RWPE2 (cell line): ENCODE data around the gene DMXL2.

ENCODE experiments used
- ATAC-seq: fragments of 200-7000 bp; cut with Tn5 transposase; 3 replicates; pipeline ENCODE4 v1.9.1; 2021; ENCODE audit warnings: low read depth
- DNase-seq: peaks from one replicate; pipeline ENCODE4 v3.0.0-alpha.2; 2020; ENCODE audit warnings: low spot score
- H3K27ac ChIP-seq: fragments of 450-650 bp; 2 replicates; pipeline ENCODE4 v1.5.1; 2017; ENCODE audit warnings: mild to moderate bottlenecking; ENCODE audit not compliant: poor library complexity, severe bottlenecking
- H3K27me3 ChIP-seq: fragments of 250-450 bp; sonication (Bioruptor Pico); 2 replicates; pipeline ENCODE4 v1.5.1; 2021; ENCODE audit warnings: mild to moderate bottlenecking, moderate library complexity; ENCODE audit not compliant: insufficient read depth, poor library complexity, severe bottlenecking
- H3K36me3 ChIP-seq: fragments of 250-450 bp; sonication (Bioruptor Pico); 2 replicates; pipeline ENCODE4 v1.5.1; 2020; ENCODE audit warnings: low read depth, mild to moderate bottlenecking, moderate library complexity
- H3K4me1 ChIP-seq: fragments of 250-450 bp; sonication (Bioruptor Pico); 2 replicates; pipeline ENCODE4 v1.5.1; 2021; ENCODE audit warnings: mild to moderate bottlenecking, moderate library complexity; ENCODE audit not compliant: insufficient read depth, poor library complexity, severe bottlenecking
- H3K4me3 ChIP-seq: fragments of 250-450 bp; sonication (Bioruptor Pico); 2 replicates; pipeline ENCODE4 v1.5.1; 2021; ENCODE audit warnings: mild to moderate bottlenecking, moderate library complexity; ENCODE audit not compliant: severe bottlenecking
- H3K9me3 ChIP-seq: fragments of 250-450 bp; sonication (Bioruptor Pico); 2 replicates; pipeline ENCODE4 v1.5.1; 2021; ENCODE audit warnings: mild to moderate bottlenecking, moderate library complexity; ENCODE audit not compliant: severe bottlenecking
- TF ChIP-seq, protein P1 (sequence below): fragments of 450-650 bp; IDR thresholded peaks from one replicate; pipeline ENCODE4 v1.5.1; 2017; ENCODE audit warnings: mild to moderate bottlenecking, moderate library complexity; ENCODE audit not compliant: poor library complexity, severe bottlenecking

Gene DMXL2

DNA sequence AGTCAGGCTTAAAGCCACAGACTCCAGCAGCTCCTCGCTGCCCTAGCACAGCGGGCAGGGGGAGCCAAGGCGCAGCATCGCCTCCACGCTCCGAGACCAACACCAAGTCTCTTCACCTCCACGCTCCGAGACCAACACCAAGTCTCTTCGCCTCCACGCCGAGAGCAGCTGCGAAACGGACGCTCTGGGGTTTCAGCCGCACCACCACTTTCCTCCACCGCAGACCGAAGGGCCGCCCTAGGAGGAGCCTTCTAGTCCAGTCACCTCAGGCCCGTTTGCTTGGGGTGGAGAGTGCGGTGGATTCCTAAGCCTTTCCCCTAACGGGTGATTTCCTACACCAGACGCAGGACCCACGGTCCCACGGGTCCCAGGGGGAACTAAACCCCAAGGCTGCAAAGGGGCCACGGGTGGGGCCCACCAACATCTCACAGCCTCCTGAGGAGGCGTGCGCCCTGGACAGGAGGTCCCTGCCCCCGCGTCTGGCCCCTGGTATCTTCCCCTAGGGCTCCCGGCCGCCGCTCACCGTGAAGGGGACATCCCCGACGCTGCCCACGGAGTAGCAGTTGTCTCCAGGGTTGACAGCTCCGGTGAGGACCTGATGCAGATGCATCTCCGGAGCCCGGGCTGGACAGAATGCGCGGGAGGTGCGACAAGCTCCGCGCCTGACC is 501 bp downstream of the DMXL2 start:
- DNase-seq (peak; percentile 81), ATAC-seq (peak; percentile 75)
- Histone ChIP-seq H3K4me3 (peak overlapping the region; percentile 75), H3K9me3 (no peaks in the 10 kb centered on the region), H3K4me1 (peaks cover 16% of the 10 kb centered on the region), H3K36me3 (no peaks in the 10 kb centered on the region), H3K27me3 (no peaks in the 10 kb centered on the region), H3K27ac (peak overlapping the region; percentile 51)
- TF ChIP-seq, protein P1, sequence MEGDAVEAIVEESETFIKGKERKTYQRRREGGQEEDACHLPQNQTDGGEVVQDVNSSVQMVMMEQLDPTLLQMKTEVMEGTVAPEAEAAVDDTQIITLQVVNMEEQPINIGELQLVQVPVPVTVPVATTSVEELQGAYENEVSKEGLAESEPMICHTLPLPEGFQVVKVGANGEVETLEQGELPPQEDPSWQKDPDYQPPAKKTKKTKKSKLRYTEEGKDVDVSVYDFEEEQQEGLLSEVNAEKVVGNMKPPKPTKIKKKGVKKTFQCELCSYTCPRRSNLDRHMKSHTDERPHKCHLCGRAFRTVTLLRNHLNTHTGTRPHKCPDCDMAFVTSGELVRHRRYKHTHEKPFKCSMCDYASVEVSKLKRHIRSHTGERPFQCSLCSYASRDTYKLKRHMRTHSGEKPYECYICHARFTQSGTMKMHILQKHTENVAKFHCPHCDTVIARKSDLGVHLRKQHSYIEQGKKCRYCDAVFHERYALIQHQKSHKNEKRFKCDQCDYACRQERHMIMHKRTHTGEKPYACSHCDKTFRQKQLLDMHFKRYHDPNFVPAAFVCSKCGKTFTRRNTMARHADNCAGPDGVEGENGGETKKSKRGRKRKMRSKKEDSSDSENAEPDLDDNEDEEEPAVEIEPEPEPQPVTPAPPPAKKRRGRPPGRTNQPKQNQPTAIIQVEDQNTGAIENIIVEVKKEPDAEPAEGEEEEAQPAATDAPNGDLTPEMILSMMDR, result peak; percentile 30

DNA sequence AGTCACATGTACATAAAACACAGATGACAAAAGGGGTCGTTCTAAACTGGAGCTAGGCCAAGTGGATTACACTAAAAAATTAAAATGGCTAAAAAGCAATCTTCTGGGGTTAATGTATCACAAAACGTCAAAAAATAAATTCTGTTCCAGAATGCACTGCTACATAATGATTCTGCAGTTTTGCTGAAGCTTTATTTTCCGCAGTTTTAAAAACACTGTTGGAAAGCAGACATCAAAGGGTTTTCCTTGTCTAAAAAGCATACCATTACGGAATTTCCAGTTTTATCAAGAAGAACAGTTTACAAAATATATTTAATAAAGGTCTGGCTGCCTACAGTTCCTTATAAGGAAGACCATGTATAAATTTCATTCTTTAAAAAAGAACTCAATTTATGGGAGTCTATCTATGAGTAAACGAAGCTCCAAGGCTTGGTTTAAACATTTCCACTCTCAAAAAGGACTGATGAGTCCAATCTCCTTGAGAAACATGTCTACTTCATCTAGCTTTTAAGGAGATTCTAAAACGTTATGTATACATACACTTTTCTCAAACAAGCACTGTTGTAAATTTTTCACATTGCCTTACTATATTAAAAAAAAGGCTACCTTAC is 1.3 kb downstream of the DMXL2 start:
- no peak for DNase-seq
- peak overlapping the region; percentile 51 for H3K27ac ChIP-seq
- H3K9me3 ChIP-seq, result no peaks in the 10 kb centered on the region
- TF ChIP-seq, protein P1, result no peak
- H3K4me3 ChIP-seq, result peak overlapping the region; percentile 75
- H3K36me3 ChIP-seq, result no peaks in the 10 kb centered on the region
- ATAC-seq, result no peak
- peaks cover 16% of the 10 kb centered on the region for H3K4me1 ChIP-seq
- H3K27me3 ChIP-seq, result no peaks in the 10 kb centered on the region

DNA sequence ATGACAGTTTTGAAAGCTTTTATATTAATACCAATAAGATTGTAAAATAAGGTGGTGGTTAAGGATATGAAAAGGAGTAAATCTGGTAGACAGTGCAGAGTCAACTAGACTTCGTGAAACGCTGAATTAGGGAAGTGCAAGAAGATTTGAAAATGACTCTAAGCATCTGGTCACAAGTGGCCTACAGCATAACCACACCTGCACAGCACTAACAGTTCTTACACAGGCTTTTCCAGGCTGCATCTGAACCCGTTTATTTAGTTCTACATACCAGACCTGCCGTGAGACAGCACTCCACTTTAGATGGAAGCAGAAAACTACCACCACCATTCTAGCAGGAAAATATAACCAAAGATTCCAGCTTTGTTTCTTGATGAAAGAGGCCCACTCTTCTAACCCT is 1.9 kb downstream of the DMXL2 start:
- no peak for ATAC-seq
- no peaks in the 10 kb centered on the region for H3K36me3 ChIP-seq
- TF ChIP-seq, protein P1, result no peak
- no peak for DNase-seq
- H3K9me3 ChIP-seq, result no peaks in the 10 kb centered on the region
- H3K27me3 ChIP-seq, result no peaks in the 10 kb centered on the region
- no peak overlapping the region for H3K27ac ChIP-seq
- H3K4me1 ChIP-seq, result peaks cover 16% of the 10 kb centered on the region
- H3K4me3 ChIP-seq, result no peak overlapping the region

DNA sequence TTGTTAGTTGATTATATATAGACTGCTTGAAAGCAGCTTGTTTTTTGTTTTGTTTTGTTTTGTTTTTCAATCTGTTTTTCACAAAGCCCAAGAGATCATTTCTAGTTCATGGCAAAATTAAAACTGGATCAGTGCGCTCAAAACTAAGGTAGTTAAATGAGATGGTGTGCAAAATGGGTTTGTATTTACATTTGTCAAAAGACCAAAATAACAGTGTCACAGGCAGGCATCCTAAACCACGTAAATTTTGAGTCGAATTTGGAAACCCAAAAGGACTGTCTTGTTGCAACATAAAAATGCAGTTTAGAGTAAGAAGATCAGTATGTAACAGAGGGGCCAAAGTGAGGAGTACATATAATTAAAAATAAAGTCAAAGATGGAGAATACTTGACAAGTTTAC is 2.4 kb downstream of the DMXL2 start:
- TF ChIP-seq, protein P1, result no peak
- no peaks in the 10 kb centered on the region for H3K9me3 ChIP-seq
- H3K36me3 ChIP-seq, result no peaks in the 10 kb centered on the region
- ATAC-seq, result no peak
- H3K27ac ChIP-seq, result no peak overlapping the region
- H3K27me3 ChIP-seq, result no peaks in the 10 kb centered on the region
- no peak overlapping the region for H3K4me3 ChIP-seq
- peaks cover 16% of the 10 kb centered on the region for H3K4me1 ChIP-seq
- DNase-seq, result no peak
